Fibroblast of the aortic adventitia (primary cell): ENCODE measurements around the gene MAP3K5. TPM values are rescaled to one million over a fixed set of nuclear protein-coding genes. Genes with fewer than 3 reads are reported as not detected.

Source experiments
- DNase-seq: peaks from one replicate; pipeline ENCODE4 v3.0.0-alpha.2; 2010; ENCODE audit warnings: low read depth
- H3K4me3 ChIP-seq: 2 replicates; pipeline ENCODE4 v1.5.1; 2011; ENCODE audit warnings: low read depth, mild to moderate bottlenecking, control low read depth, low read length, moderate library complexity
- CTCF ChIP-seq: IDR thresholded peaks from 2 replicates; pipeline ENCODE4 v1.5.1; 2011; ENCODE audit warnings: mild to moderate bottlenecking, low read length, control low read depth, inconsistent platforms; ENCODE audit not compliant: insufficient read depth
- total RNA-seq: library from RNA; depleted of rRNA; stranded (reverse); fragments of >200 nt; gene quantifications from 2 replicates; pipeline ENCODE4 v1.2.3, GENCODE V29; 2012; ENCODE audit warnings: low replicate concordance

The MAP3K5 gene
- total RNA-seq, 1 donor: 15.5 TPM

GRCh38 chr6:136726837-136727557 lies 65.3 kb downstream of the MAP3K5 start:
- H3K4me3 ChIP-seq: no peak overlapping the region
- DNase-seq: no peak
- TF ChIP-seq CTCF: no peak

DNA sequence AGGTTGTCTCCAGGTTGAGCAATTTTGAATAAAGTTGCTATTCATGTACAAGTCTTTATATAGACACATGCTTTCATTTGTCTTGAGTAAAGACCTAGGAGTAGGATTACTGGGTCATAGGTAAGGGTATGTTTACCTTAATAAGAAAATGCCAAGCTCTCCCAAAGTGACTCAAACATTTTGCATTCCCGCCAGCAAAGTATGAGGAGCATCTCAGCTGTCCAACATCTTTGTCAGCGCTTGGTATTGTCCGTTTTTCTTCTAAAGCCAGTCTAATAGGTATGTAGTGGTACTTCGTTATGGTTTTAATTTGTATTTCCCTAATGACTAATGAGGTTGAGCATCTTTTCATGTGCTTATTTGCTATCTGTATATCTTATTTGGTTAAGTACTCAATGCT lies 67.2 kb downstream of the MAP3K5 start:
- DNase-seq: no peak
- H3K4me3 ChIP-seq: no peak overlapping the region
- no peak for TF ChIP-seq CTCF

GRCh38 chr6:136723780-136724179 lies 68.5 kb downstream of the MAP3K5 start:
- no peak for DNase-seq
- no peak overlapping the region for H3K4me3 ChIP-seq
- TF ChIP-seq CTCF: no peak

GRCh38 chr6:136721467-136721866 lies 70.8 kb downstream of the MAP3K5 start:
- H3K4me3 ChIP-seq: no peak overlapping the region
- no peak for TF ChIP-seq CTCF
- DNase-seq: no peak

DNA sequence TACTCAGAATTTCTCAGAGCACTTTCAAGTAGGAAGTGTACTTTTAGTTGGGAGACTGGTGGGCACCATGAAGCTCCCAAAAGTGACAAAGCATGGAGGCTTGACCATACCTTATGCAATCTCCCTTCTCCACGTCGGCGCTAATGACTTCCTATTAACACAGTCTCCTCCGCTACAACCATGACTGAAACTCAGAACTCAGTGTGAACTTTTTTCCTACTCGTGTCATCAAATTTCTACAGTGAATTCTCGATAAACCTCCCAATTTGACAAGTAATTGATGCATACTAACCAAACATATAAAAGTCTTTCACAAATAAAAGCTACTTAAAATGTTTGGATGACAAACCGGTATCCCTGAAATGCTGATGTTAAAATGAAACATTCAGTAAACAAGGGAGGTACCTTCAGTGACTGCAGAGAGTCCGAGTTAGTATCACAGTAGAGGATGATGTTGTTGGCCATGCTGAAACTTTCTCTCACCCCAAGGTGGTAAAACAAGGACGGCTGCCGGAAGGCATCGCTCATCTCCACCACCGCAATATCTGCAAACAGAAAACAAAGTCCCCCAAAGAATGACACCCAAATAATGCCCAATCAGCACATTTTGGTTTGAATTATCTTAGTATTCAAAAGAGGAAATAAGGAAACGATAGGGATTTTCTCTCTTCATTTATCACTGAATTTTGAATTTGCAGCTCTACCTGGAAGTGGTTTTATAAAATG lies 72.1 kb downstream of the MAP3K5 start:
- no peak for DNase-seq
- TF ChIP-seq CTCF: no peak
- no peak overlapping the region for H3K4me3 ChIP-seq

- DNase-seq: peak; percentile 30
- H3K4me3 ChIP-seq: no peak overlapping the region
- TF ChIP-seq CTCF: no peak
Measured at GRCh38 chr6:136719280-136720044, 72.8 kb downstream of the MAP3K5 start.
